Activated T-helper 1 cell treated with Interleukin-2 at 50 U/mL for 16 hours (primary cell): Measurements from ENCODE around the gene SLC44A1.

Experiments used
- DNase-seq: peaks from one replicate; pipeline ENCODE4 v3.0.0-alpha.2; 2020; ENCODE audit warnings: low read depth

Gene SLC44A1

GRCh38 chr9:105273731-105274130, 29.3 kb downstream of the SLC44A1 start:
- no peak for DNase-seq

- no peak for DNase-seq
Measured at GRCh38 chr9:105275111-105275510, 30.7 kb downstream of the SLC44A1 start.

DNA sequence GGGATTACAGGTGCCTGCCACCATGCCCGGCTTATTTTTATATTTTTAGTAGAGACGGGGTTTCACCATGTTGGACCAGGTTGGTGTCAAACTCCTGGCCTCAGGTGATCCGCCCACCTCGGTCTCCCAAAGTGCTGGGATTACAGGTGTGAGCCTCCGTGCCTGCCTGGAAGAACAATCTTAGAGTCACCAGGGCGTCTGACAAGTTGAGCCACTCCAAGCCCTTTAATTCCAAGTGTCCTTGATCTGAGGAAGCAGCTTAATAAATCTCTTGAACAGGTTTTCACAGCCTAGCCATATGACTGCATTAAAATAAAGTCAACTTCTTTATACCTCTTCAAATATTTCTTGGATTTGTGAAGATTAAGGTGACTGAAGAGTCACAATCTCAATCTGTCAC, 31.5 kb downstream of the SLC44A1 start:
- no peak for DNase-seq

- DNase-seq = no peak
Measured at GRCh38 chr9:105278751-105279150, 34.3 kb downstream of the SLC44A1 start.

DNA sequence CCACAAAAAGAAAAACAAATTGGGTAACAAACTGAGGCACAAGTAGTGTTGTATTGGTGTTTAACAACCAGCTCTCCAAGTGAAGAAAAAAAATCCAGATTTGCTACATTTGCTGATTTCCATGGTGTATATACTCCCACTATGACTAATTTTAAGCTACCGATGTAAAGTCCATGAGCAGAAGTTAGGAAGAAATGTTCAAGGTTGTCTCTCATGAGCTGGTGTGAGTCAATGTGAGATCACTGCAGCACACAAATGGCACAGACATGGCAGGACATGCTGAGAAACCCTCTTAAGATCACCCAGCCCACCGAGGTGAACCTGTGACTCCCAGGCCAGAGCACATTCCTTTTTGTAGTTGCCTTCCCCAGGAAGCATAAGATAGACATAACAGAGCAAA, 36.2 kb downstream of the SLC44A1 start:
- no peak for DNase-seq

DNA sequence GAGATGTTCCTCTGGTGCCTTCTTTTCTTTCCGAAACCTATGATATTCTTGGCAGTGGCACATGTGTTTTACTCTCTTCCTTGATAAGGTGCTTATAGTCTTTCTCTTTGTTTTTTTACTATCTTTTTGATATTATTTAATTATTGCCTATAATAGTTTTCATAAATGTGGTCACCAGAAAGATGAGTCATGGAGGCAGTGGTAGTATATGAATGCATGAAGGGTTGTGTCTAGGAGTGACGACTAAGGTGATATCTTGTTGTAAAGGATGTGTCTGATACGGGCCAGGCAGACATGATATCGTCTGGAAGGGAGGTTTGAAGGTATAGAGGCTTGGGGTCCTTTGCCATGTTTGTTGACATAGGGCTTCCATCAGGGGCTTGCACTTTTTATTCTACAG, 36.8 kb downstream of the SLC44A1 start:
- DNase-seq = no peak

DNA sequence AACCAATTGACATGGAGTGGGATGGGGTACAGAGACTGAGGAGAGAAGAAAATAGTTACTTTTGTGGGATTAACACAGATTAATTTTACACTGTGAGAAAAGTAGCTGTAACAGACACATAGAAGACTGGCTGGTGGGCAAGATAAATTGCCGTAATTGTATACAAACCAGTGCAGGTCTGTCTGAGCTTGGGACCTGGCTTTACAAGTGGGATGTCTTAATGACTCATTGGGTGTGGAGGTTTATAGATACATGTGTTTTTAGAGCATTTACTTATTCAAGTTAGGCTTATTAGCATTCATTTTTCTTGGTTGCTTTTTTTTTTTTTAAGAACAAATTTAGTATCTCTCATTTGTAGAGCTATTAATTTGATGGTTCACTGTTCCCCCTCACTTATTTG, 37.5 kb downstream of the SLC44A1 start:
- no peak for DNase-seq

GRCh38 chr9:105282870-105283621, 38.6 kb downstream of the SLC44A1 start:
- DNase-seq = no peak

DNA sequence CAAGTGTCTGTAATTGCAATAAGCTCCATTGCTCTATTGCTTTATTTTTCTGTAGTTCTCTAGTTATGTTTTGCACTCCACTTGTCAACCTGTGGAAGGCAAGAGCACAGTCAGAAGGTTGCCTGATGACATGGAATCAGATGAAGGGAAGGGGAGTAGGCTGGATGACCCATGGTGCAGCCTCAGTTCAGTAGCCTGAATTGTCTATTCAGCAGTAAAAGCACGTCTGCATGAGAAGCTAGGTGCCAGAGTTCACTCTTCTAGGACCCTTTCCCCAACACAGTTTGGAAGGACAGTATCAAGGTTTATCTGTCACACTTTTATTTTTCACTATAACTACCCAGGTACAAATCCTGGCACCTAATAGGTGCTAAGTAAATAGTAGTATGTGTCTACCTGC, 39.3 kb downstream of the SLC44A1 start:
- no peak for DNase-seq

DNA sequence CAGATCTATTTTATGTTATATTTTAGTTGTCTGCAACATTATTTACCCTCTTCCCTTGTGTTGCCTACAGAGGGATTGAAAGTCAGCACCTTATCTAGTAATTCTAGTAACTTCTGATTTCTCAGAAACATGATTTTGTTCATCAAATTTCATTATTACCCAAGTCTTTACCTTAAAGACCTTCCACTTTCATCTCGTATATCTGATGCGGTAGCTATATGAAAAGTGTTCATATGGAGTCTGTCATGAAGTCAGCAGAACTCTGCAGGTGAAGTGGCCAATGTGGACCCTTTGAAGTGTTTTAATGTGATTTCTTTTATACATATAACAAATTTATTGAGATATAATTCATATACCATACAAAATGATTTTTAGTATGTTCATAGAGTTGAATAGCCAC, 40.0 kb downstream of the SLC44A1 start:
- DNase-seq = no peak

GRCh38 chr9:105286098-105286497, 41.6 kb downstream of the SLC44A1 start:
- DNase-seq = no peak

GRCh38 chr9:105289305-105289704, 44.9 kb downstream of the SLC44A1 start:
- DNase-seq = no peak

DNA sequence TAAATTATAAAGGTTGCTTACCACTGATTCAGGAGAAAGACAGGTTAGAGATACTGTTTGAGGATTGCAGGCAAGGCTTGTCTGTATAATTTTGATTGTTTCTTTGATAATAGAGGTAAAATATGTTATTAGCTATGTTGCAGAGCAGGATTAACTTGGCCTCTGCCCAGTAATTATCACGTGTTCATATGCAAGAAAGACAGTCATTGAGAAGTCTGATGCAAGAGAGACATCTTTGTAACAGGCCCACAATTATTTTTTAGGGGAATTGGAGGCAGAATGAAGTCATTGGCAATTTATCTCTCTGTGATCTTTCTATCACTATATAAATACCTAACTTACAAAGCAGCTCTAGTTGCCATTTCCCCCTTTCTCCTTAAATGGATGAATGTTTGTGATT, 46.0 kb downstream of the SLC44A1 start:
- no peak for DNase-seq

DNA sequence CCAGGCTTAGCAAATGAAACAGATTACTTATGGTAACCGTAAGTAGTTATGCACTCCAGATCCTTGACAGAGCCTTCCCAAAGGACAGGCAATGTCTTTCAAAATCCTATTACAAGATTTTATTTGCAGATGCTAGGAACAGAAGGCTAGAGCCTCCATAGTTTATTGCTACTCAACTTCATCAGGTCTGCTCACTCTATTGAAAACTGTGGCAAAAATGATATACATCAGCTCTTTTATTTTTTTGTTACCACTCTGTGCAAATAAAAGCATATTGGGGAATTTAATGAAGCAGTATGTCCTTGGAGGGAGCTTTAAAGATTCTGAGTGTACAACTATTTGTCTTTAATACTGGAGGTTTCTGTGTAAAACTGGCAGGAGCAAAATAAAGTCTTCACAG, 46.5 kb downstream of the SLC44A1 start:
- DNase-seq = no peak

DNA sequence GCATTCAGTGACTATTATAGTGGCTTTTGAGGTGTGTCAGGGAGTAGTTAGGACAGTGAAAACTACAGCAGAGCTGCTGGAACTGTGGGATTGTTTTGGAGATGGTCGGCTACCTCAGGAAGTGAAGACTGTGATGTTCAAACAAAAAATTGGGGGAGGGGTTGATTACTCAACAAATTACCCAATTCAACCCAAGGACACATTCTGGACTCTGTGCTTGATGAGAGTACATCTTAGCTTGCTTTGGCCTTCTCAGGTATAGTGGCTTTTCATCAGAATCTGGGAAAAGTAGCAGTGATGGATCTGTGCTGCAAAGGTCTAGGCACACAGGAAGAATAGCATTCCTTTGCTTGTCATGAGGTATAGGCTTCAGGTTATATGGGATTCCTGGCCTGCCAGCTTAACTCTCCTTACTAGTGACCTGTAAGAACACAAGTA, 47.0 kb downstream of the SLC44A1 start:
- DNase-seq = no peak

GRCh38 chr9:105291938-105292337, 47.5 kb downstream of the SLC44A1 start:
- DNase-seq = no peak

- no peak for DNase-seq
Measured at GRCh38 chr9:105293408-105293807, 49.0 kb downstream of the SLC44A1 start.

GRCh38 chr9:105295201-105295550, 50.7 kb downstream of the SLC44A1 start:
- DNase-seq = no peak

- DNase-seq = no peak
Measured at GRCh38 chr9:105295986-105296385, 51.5 kb downstream of the SLC44A1 start.

GRCh38 chr9:105296445-105296844, 52.0 kb downstream of the SLC44A1 start:
- no peak for DNase-seq

DNA sequence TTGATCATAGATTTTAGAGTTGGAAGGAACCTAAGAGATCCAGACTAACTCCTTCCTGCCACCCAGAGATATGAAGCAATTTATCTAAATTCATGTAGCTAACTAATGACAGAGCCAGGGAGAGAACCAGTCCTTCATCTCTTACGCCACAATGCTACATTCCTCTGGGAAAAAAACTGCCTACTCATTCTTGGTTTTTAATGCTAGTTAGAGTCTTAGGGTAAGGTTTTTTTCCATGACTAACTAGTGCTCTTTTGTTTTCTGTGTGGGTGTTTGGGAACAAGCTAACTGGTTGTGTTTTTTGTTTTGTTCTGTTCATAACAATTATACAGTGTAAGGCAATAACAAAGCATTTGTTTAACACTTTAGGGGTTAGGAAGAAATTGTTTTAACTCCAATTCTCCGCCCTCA, 52.4 kb downstream of the SLC44A1 start:
- DNase-seq = no peak

DNA sequence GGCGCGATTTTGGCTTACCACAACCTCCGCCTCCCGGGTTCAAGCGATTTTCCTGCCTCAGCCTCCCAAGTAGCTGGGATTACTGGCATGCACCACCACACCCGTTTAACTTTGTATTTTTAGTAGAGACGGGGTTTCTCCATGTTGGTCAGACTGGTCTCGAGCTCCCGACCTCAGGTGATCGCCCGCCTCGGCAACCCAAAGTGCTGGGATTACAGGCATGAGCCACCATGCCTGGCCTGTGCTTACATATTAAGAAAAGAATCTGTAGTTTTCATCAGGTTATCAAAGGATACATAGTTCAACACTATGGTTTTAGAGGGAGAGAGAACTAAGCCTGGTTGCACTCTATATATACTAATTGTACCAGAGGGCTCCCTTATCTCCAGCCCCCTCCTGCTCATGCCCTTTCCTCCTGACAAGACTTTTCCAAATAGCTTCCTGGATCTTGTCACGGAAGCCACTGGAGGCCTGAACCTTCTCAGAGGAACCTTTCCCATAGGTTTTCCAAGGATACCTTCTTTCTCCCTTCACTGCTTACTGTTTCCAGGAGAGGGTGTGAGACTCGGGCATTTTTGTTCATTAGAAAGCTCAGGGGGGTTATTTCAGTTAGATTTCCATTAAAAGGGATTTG, 53.1 kb downstream of the SLC44A1 start:
- no peak for DNase-seq

GRCh38 chr9:105299190-105299854, 54.9 kb downstream of the SLC44A1 start:
- DNase-seq = no peak
